DMS114 treated with DMSO at 0.1 percent for 48 hours (cell line): ENCODE data around the gene TBL2.
"Not testable (repeated sequence)": the region's sequence is repeated elsewhere in the genome, so short reads cannot be mapped to it uniquely, and the experiment has no call there.

Experiments
- DNase-seq: peaks from one replicate; lab custom pipeline; 2025; ENCODE audit not compliant: unreplicated experiment; lab: John Stamatoyannopoulos, UW

The TBL2 gene

DNA sequence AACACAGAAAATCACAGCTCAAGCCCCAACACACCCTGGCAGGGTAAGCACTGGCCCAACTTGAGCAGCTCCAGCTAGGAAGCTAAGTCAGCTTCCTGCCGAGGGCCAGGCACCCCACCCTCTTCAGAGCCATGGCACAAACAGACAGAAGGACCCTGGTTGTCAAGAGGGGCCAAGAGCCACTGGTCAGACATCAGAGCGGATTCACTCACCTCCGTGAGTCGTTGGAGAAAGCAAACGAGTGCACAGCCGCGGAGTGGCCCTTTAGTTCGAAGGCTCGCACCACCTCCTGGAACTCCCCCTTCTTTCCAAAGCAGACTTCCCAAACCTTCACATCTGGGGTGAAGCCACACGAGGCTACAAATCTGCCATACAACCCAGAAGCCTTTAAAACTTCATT lies 7.4 kb downstream of the TBL2 start:
- DNase-seq = no peak

DNA sequence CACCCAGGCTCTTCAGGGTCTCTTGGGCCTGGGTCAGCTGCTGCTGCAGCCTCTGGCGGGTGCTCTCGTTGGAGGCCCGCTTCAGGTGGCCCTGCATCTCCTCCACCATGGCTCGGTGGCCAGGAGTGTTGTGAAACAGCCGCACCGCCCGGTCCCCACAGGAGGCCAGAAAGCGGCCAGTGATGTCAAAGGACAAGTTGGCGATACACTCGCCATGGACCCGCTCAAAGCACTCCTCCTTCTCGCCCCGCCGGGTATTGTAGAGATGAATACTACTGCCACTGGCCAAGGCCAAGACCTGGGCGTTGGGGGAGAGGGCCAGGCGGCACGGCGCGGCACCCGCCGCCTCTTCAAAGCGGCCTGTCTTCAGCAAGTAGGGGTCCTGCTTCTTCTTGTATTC lies 7.9 kb downstream of the TBL2 start:
- DNase-seq = no peak

DNA sequence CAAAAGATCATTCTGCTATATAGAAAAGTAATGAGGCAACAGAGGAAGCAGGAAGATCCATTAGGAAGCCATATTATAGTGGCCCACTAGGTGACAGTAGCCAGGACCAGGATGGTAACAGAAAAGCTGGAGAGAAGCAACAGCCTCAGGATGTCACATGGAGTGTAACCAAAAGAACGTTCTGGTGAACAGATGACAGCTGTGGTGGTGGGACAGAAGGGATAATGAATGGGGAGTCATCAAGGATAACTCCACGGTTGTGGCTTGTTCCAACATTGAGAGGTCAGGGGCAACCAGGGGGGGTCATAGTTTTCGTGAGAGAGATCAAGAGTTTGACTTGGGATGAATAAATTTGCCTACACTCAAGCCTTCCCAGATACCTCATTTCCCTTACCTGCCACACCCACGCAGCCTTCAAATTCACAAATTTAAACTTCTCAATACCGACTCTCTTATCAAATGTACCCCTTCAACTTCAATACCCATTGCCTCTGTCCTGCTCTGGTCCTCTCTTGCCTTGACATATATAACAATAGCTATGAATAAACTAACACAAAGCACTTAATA lies 9.3 kb downstream of the TBL2 start:
- DNase-seq = no peak

DNA sequence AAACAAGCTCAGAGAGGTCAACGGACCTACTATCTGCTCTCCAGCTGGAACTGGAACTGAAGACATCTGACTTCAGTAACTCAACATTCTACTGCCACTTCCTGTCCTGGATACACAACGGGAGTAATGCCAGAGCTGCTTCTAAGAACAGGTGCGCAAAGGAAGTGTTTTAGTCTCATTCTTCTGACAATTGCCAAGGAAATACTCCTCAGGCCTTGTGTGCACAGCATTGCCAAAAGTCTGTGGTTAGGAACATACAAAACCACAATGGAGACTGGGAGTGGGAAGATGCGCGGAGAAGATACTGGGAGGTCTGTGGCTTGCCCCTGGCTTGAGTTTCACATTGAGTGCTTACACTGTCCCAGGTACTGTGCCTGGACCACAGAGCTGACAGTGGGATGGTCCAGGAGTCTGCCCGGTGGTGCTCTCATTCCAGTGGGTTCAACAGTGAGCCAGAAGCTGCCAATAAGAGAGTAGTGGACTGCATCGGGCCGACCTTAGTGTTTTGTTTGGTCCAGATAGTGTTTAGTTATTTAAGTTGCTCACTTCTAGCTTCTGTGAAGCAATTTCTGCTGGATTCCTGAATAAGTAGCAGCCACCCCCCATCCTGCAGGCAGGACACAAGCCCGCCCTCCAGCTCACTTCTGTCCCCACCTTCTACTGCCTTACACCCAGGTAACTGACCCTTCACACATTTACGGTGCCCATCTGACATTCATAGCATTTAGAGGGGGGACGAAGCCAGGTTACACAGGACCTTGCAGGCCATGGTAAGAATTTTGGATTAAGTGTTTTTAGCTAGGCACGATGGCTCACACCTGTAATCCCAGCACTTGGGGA lies 10.3 kb downstream of the TBL2 start:
- DNase-seq = no peak

DNA sequence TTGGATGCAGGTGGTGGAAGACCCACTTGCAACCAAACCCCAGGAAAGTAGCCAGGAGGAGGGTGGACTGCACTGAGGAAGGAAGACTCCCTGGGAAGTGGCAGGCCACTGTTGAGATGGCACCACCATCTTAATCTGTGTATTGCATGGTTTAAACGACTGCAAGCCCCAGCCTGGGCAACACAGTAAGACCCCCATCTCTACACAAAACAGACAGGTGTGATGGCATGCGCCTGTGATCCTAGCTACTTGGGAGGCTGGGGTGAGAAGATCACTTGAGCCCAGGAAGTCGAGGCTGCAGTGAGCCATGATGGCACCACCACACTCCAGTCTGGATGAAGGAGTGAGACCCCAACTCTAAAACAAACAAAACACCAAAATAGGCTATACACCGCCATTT lies 11.2 kb downstream of the TBL2 start:
- no peak for DNase-seq

DNA sequence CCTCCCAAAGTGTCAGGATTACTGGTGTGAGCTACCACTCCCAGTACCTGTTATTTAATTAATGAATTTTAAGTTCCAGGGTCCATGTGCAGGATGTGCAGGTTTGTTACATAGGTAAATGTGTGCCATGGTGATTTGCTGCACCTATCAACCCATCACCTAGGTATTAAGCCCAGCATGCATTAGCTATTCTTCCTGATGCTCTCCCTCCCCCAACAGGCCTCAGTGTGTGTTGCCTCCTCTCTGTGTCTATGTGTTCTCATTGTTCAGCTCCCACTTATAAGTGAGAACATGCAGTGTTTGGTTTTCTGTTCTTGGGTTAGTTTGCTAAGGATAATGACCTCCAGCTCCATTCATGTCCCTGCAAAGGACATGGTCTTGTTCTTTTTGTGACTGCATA lies 11.9 kb downstream of the TBL2 start:
- DNase-seq = not testable (repeated sequence)

DNA sequence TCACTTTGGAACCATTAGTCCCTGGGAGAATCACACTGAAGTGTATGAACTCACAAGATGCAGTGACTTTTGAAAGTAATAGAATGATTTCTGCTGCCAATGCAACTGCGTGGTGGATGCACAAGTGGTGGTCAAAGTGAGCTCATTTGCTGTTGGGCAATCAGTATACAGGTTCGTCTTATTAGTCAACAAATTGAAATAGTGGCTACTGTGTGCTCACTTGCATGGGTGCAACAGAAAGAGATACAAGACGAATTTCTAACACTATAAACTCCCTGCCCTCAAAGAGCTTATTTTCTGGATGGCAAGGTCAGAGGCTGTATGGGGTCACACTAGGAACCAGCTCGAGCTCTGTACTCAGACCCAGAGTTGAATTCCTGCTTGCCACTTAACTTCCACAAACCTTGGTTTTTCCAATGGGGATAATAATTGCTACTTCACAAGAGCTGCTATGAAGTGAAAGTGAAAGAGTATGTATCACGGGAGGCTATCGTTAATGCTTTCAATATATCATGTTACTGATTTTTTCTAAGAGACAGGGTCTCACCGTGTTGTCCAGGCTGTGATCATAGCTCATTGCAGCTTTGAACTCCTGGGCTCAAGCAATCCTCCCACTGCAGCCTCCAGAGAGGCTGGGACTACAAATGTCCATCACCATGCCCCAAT lies 12.6 kb downstream of the TBL2 start:
- DNase-seq = no peak

DNA sequence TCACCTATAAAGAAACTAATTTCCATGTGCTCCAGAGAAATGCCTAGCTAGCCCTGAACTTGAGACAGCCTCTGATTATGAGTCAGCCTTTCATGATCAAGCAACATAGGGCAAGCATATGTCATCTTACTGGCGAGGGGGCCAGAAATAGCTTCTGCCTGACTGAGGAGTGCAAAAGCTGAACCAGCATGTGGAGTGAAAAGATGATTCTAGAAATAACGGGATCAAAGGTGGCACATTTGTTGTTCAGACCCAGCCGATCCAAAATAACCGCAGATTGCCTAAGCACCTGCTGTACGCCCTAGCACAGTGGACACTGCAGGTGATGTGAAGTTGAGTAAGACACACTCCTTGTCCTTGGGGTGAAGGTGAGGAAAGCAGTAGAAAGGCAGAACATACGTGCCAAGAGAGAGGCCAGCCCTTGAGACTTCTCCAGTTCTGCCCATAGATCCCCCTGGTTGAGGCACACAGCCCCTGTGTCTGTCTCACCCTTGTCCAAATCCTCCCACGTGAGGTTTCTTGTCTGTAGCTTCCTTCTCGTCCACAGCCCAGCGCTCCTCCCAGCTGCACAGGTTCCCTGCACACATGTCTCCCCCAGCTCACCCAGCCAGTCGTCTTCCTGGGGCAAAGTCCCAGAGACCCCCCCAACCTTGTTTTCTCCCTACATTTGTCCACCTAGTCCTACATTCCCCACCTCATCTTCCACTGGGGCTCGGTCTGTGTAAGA lies 18.1 kb downstream of the TBL2 start:
- DNase-seq = no peak

DNA sequence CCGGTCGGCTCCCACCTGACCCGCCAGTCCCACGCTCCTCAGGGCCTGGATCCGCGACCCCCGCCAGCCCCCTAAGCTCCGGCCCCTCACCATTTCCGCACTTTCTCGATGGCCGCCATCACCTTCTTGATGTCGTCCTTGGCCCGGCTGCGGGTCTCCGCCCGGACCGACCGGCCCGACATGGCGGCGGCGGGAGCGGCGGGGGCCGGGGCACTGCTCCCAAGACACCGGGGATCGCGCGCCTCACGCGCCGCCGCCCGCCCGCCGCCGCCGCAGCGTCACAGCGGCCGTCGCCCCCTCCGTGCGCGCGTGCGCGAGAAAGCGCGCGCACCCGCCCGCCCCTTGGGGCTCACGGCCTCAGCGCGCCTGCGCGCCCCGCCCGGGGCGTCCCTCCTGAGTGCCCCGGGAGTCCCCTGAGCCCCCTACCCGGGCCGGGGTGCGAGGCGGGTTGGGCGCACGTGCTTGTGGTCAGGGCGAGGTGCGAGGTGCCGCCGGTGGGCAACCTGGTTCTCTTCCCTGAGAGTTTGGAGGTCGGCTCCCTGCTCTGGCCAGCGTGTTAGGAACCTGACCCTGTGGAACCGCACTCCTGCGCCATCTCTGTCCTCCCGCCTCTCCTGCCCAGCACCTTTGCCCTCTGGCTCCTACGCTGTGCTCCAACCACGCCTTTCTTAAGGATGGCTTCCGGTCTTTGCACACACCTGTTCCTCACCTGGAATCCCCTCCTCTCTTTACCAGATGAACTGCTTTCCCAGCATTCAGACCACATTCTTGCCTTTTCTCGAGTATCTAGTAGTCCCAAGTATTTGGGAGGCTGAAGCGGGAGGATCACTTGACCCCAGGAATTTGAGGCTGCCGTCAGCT lies 20.8 kb downstream of the TBL2 start, which contains the start of gene BCL7B:
BCL7B (minus strand) TSS at position 294 of the 861 bp plus-strand sequence; CDS start at position 182, 112 bp downstream.
- peak; percentile 41 for DNase-seq

DNA sequence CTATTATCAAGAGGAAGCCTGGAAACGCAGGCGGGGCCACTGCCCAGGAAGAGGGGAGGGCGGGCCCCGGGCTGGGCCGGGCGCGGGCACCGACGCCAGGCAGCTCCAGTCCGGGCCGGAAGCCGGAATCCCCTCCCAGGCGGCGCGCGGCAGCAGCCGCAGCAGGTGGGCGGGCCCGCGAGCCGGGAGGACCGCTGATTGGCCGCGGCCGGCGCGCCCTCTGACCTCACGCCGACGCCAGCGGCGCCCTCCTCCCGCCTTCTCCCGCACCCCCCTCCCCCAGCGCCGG lies 21.3 kb downstream of the TBL2 start:
- DNase-seq = peak; percentile 77

DNA sequence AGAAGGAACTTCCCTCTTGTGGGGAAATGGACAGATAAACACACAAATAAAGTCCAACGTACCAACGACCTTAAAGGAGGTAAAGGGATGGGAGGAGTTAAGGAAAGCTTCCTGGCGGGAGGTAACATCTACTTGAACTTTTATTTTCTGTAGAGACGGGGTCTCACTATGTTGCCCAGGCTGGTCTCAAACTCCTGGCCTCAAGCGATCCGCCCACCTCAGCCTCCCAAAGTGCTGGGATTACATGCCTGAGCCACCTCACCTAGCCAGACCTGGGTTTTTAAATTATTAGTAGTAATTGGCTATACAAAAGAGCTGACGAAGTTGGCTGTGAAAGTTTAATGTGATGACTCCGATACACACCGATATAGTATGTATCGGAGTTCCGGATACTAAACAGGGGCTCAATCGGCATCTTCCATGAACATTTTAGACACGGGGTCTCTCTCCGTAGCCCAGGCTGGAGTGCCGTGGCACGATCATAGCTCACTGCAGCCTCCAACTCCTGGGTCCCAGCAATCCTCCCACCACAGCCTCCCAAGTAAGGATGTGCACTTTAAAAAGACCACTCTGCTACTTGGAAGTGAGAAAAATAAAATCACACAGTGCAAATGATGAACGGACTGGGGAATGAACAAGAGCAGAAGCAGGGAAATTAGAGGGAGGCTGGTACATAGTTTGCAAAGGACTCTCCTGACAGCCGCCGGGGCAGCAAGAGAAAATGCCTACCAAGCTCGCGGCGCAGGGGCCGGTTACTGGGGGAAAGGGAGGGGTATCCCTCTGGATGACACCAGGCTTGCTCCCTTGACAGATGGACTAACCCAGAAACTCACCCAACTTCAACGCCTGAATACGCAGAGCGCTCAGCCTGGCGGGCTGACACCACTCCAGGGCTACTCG lies 21.9 kb downstream of the TBL2 start:
- DNase-seq = no peak

DNA sequence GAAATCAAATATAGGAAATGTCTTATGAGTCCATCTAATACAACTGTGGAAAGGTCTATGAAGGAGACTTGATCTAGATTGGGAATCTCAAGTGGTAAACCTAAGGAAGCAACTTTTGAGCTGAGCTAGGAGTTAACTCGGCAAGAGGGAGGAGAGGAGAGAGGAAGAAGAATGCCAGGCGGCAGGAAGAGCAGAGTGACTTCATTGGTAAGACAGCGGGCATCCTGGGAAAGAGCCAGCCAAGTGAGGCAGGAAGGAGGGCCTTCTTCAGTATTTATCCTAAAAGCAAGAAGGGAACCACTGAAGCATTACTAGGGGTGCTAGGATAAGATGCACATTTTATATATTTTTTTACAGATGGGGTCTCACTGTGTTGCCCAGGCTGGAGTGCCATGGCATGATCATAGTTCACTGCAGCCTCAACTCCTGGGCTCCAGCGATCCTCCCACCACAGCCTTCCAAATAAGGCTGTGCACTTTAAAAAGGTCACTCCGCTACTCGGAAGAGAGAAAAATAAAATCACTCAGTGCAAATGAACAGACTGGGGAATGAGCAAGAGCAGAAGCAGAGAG lies 22.9 kb downstream of the TBL2 start:
- no peak for DNase-seq

DNA sequence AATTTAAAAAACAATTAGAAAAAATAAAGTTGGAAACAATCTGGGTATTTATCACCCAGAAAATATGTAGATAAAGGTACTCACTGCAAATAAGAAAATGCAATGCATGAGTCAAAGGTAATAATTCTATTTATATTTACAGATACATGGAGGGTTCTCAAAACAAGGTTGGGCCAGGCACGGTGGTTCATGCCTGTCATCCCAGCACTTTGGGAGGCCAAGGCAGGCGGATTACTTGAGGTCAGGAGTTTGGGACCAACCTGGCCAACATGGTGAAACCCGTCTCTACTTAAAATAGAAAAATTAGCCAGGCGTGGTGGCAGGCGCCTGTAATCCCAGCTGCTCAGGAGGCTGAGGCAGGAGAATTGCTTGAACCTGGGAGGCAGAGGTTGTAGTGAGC lies 28.3 kb downstream of the TBL2 start:
- DNase-seq = not testable (repeated sequence)

DNA sequence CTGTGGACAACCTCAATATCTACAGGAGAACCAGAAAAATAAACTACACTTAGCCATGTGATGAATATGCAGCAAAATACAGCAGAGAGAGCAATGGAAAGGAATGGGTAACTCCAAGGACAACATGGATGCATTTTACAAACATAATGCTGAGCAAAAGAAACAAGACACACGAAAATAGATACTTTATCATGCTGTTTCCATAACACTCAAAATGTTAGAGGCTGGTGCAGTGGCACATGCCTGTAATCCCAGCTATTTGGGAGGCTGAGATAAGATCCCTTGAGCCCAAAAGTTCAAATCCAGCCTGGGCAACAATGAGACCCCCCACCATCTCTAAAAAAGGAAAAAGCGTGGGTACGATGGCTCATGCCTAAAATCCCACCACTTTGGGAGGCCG lies 29.2 kb downstream of the TBL2 start:
- DNase-seq = no peak

DNA sequence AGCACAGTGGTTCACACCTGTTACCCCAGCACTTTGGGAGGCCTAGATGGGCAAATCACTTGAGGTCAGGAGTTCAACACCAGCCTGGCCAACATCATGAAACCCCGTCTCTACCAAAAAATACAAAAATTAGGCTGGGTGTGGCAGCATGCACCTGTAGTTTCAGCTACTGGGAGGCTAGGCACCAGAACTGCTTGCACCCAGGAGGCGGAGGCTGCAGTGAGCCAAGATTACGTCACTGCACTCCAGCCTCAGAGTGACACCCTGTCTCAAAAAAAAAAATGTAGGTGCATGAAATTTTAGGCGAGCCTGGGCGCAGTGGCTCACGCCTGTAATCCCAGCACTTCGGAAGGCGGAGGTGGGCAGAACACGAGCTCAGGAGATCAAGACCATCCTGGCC lies 30.5 kb downstream of the TBL2 start:
- no peak for DNase-seq

DNA sequence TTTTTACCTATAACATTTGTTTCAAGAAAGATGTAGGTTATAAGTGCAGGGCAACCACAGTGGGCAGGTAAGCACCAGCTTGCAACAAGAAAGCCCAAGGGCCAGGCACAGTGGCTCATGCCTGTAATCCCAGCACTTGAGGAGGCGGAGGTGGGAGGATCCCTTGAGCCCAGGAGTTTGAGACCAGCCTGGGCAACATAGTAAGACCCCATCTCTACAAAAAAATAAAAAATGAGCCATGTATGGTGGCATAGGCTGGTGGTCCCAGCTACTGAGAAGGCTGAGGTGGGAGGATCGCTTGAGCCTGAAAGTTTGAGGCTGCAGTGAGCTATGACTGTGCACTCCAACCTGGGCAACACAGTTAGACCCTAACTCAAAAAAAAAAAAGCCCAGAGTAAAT lies 33.7 kb downstream of the TBL2 start:
- no peak for DNase-seq

DNA sequence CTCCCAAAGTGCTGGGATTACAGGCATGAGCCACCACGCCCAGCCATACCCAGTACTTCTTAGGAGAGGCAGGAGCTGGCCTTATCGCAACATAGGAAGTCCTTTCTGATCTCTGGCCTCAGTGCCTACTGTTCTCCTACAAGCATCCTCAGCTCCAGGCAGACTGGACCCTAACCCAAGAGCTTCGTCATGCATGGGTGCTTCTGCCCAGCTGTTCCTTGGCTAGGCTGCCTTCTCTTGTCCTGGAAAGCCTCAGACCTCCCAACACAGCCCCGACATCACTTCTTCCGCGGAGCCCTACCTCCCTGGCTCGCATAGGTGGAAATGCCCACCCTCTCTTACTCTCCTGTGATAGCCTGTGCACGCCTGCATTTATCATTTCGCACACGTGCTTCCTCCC lies 36.7 kb downstream of the TBL2 start:
- no peak for DNase-seq

DNA sequence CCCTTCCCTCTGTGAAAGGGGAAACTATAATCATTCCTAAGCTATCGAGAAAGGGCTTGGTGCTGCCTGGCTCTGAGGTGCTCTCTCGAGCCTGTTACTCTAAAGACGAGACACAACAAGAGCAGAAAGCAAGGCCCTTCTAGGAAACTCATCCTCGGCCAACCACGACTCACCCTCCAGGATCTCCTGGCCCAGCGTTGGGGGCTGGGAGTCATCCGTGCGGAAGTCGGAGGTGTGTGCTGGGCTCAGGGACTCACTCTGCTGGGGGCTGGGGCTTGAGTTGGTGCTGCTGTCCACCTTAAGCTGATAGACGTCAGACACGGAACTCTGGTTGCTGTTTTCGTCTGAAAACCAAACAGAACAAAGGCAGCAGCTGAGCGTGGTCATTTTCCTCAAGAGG lies 38.7 kb downstream of the TBL2 start:
- no peak for DNase-seq

DNA sequence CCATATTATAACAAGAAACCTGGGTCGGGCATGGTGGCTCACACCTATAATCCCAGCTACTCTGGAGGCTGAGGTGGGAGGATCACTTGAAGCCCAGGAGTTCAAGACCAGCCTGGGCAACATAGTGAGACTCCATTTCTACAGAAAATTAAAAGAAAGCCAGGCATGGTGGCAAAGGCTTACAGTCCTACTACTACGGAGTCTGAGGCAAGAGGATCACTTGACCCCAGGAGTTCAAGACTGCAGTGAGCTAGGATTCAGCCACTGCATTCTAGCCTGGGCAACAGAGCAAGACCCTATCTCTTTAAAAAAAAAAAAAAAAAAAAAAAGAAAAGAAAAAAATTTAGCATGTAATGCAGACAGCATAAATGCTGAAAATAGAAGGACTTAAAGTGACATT lies 39.9 kb downstream of the TBL2 start:
- not testable (repeated sequence) for DNase-seq
